HepG2 (cell line): ENCODE measurements around the gene RNASE1. TPM values are rescaled to one million over a fixed set of nuclear protein-coding genes. Genes with fewer than 3 reads are reported as not detected.

Source experiments
- ATAC-seq: fragments of 200-7000 bp; cut with Tn5 transposase; 3 replicates; pipeline ENCODE4 v1.9.1; 2020; ENCODE audit warnings: mild to moderate bottlenecking, moderate library complexity
- BruUV-seq: library from RNA; stranded (reverse); fragments of 400-500 nt; replicated peaks from 2 replicates; lab custom pipeline; 2021; lab: Mats Ljungman, UMichigan
- CTCF ChIA-PET: fragments of 300-600 bp; formaldehyde crosslinking; extraction: SDS; loops from one replicate; lab custom pipeline; 2021; ENCODE audit warnings: low total read pairs, inconsistent platforms, low intra/inter-chr PET ratio; lab: Yijun Ruan, JAX
- POLR2A ChIA-PET: fragments of 350-600 bp; sonication (Branson Sonifier 250); formaldehyde crosslinking; loops from one replicate; lab custom pipeline; 2020; ENCODE audit warnings: antibody characterized with exemption, inconsistent platforms; lab: Yijun Ruan, JAX
- DNase-seq: peaks from one replicate; pipeline ENCODE4 v3.0.0-alpha.2; 2015; ENCODE audit warnings: low spot score
- FAIRE-seq: peaks from 3 replicates; lab custom pipeline; 2011; peaks lifted over from hg19 to GRCh38; lab: Jason Lieb, UNC
- H2AFZ ChIP-seq: one replicate; pipeline ENCODE4 v1.6.1; 2011; ENCODE audit warnings: low read length, inconsistent platforms
- H3K27ac ChIP-seq: fragments of 300-600 bp; 3 replicates; pipeline ENCODE4 v1.8.0; 2011; ENCODE audit warnings: mixed run types, mild to moderate bottlenecking, mixed read lengths, low read length, inconsistent platforms; ENCODE audit not compliant: insufficient read depth; ENCODE audit errors: extremely low read length
- H3K27me3 ChIP-seq, 2 experiments: fragments of 200-600 bp in 1 of 2; 2 replicates in 1 of 2; 3 replicates in 1 of 2; pipeline versions ENCODE4 v1.6.0 to v1.8.0; 2011; ENCODE audit warnings: low read length in 2 of 2, mild to moderate bottlenecking in 2 of 2, moderate library complexity in 2 of 2, inconsistent platforms in 1 of 2; ENCODE audit not compliant: insufficient read depth in 2 of 2, control insufficient read depth in 1 of 2
- H3K36me3 ChIP-seq, 2 experiments: fragments of 200-600 bp in 1 of 2; replicated peaks in 1 of 2; 2 replicates in 1 of 2; 3 replicates in 1 of 2; pipeline versions ENCODE4 v1.5.1 to v1.8.0; 2011; ENCODE audit warnings: low read length in 2 of 2, inconsistent platforms in 1 of 2; ENCODE audit not compliant: insufficient read depth in 2 of 2, control insufficient read depth in 1 of 2
- H3K4me1 ChIP-seq: 2 replicates; pipeline ENCODE4 v1.5.1; 2012; ENCODE audit warnings: low read length, inconsistent platforms; ENCODE audit not compliant: insufficient read depth
- H3K4me2 ChIP-seq: 2 replicates; pipeline ENCODE4 v1.6.0; 2011; ENCODE audit warnings: low read depth, low read length, inconsistent platforms
- H3K4me3 ChIP-seq, 3 experiments: fragments of 200-600 bp in 1 of 3; sonication (generic), shearing (Covaris generic) in 1 of 3; replicated peaks in 1 of 3; 2 replicates each; pipeline ENCODE4 v1.5.1; 2011 to 2016; ENCODE audit warnings: low read length in 3 of 3, inconsistent platforms in 2 of 3, low read depth in 2 of 3, mild to moderate bottlenecking in 2 of 3, control low read depth in 1 of 3, mixed read lengths in 1 of 3; ENCODE audit not compliant: insufficient read depth in 1 of 3
- H3K79me2 ChIP-seq: one replicate; pipeline ENCODE4 v1.6.1; 2011; ENCODE audit warnings: low read length, inconsistent platforms; ENCODE audit not compliant: insufficient read depth
- H3K9ac ChIP-seq: 2 replicates; pipeline ENCODE4 v1.6.0; 2011; ENCODE audit warnings: mild to moderate bottlenecking, low read depth, low read length, inconsistent platforms; ENCODE audit not compliant: insufficient read depth
- H3K9me3 ChIP-seq: 2 replicates; pipeline ENCODE4 v1.5.1; 2012; ENCODE audit warnings: mild to moderate bottlenecking, low read length
- H4K20me1 ChIP-seq: 2 replicates; pipeline ENCODE4 v1.6.0; 2011; ENCODE audit warnings: inconsistent platforms, mild to moderate bottlenecking, low read length, moderate library complexity; ENCODE audit not compliant: insufficient read depth
- FOXA1 ChIP-seq, 2 experiments: fragments of 450-650 bp in 1 of 2; sonication (generic) in 1 of 2; formaldehyde crosslinking in 1 of 2; IDR thresholded peaks; 2 replicates each; pipeline versions ENCODE4 v1.4.0 to v1.6.1; 2016 to 2020; ENCODE audit warnings: missing genetic modification reagents in 1 of 2
- FOXP1 ChIP-seq, 2 experiments: fragments of 450-650 bp in 1 of 2; IDR thresholded peaks; 2 replicates each; pipeline ENCODE4 v1.6.1; 2017 to 2018; ENCODE audit warnings: antibody characterized with exemption in 1 of 2
- ZKSCAN5 ChIP-seq: sonication (generic); formaldehyde crosslinking; IDR thresholded peaks from 2 replicates; pipeline ENCODE4 v1.5.1; 2020; ENCODE audit warnings: mild to moderate bottlenecking, missing genetic modification reagents
- WGBS: methylation state at CpG from one replicate; pipeline ENCODE4 v1.1.6; 2017; ENCODE audit warnings: low lambda C conversion rate; 5-methylcytosine and 5-hydroxymethylcytosine counted together
- in situ Hi-C: cut with HindIII; loops from 2 replicates; pipeline ENCODE4 v1.10.0; 2017; ENCODE audit warnings: low pct_unique_long_range_greater_than_20kb; ENCODE audit not compliant: extremely low pct_ligation_motif_present
- intact Hi-C: fragments of 100-400 bp; cut with micrococcal nuclease; formaldehyde crosslinking; loops from one replicate; pipeline ENCODE4 v1.10.0; 2022; ENCODE audit not compliant: unreplicated experiment
- polyA plus RNA-seq, 8 experiments: library from polyadenylated mRNA; depleted of rRNA in 3 of 8; stranded (reverse) in 7 of 8; unstranded in 1 of 8; fragments of >200 nt; fragmentation: Illumina TruSeq in 4 of 8; extraction: Trizol in 4 of 8; gene quantifications; 2 replicates each; pipeline versions ENCODE4 v1.2.1 to v1.2.3, GENCODE V29; 2011 to 2016; ENCODE audit warnings: low read depth in 4 of 8, missing spikeins in 1 of 8, mixed read lengths in 1 of 8; ENCODE audit not compliant: insufficient read depth in 1 of 8
- total RNA-seq, 5 experiments: library from RNA; depleted of rRNA; stranded (reverse); fragments of >200 nt; fragmentation: Illumina TruSeq; extraction: Trizol; gene quantifications; 2 replicates each; pipeline ENCODE4 v1.2.3, GENCODE V29; 2016; ENCODE audit warnings: low read depth in 1 of 5

Gene RNASE1
- total and polyA plus RNA-seq, 2 of the 13 experiments (the other 11 are each of a cell fraction or from before 2014, with no cell fraction given), result not detected

- Histone ChIP-seq H3K9me3 (no peaks in the 10 kb centered on the region), H3K36me3 (no peaks in the 10 kb centered on the region), H3K27ac (no peak overlapping the region), H3K4me2 (no peak overlapping the region), H4K20me1 (no peaks in the 10 kb centered on the region), H3K27me3 (0 out of 5 replicates have a peak, but pooled peaks cover 0 to under 1% of the 10 kb centered on the region in 2 experiments), H3K4me1 (peaks cover 28% of the 10 kb centered on the region), H3K79me2 (no peaks in the 10 kb centered on the region), H3K4me3 (no peak overlapping the region), H3K9ac (no peak overlapping the region), H2AFZ (no peak overlapping the region)
- BruUV-seq, result no TSS peak
- FAIRE-seq, result no peak
- 13% methylated on average over 3 of the region's 3 CpGs for WGBS
- DNase-seq, result no peak
- intact Hi-C loops, result no loop called here
- ChIA-PET CTCF (no interaction called here), POLR2A (no interaction called here)
- in situ Hi-C loops, result no loop called here
- no peak for TF ChIP-seq FOXP1 (IDR thresholded peaks at IDR 0.05)
- TF ChIP-seq FOXP1 (CRISPR knock-in tag; IDR thresholded peaks at IDR 0.05), result no peak
- ATAC-seq, result no peak
Measured at GRCh38 chr14:20808162-20808483, 5.5 kb upstream of the RNASE1 start.

GRCh38 chr14:20807304-20808161 lies 4.9 kb upstream of the RNASE1 start:
- DNase-seq, result no peak
- ChIA-PET POLR2A (no interaction called here), CTCF (no interaction called here)
- H3K9ac ChIP-seq, result no peak overlapping the region
- no peak for ATAC-seq
- no peaks in the 10 kb centered on the region for H3K36me3 ChIP-seq
- in situ Hi-C loops (no loop called here), intact Hi-C loops (no loop called here)
- no peaks in the 10 kb centered on the region for H3K9me3 ChIP-seq
- no peak overlapping the region for H3K27ac ChIP-seq
- no peaks in the 10 kb centered on the region for H3K79me2 ChIP-seq
- BruUV-seq, result no TSS peak
- H2AFZ ChIP-seq, result no peak overlapping the region
- peaks cover 29% of the 10 kb centered on the region for H3K4me1 ChIP-seq
- 2% methylated on average over 6 of the region's 6 CpGs for WGBS
- H3K27me3 ChIP-seq, result no peaks in the 10 kb centered on the region
- no peak overlapping the region for H3K4me3 ChIP-seq
- no peak overlapping the region for H3K4me2 ChIP-seq
- H4K20me1 ChIP-seq, result no peaks in the 10 kb centered on the region
- TF ChIP-seq FOXA1 (IDR thresholded peaks at IDR 0.05) (no peak; the same call in 1 of the 2 replicates), FOXA1 (CRISPR knock-in tag; IDR thresholded peaks at IDR 0.05) (0 out of 2 replicates have a peak, but pooled peaks have one; percentile 17), ZKSCAN5 (no peak)
- peak; percentile 30 for FAIRE-seq
